B cell (primary cell): ENCODE measurements around the gene CAND2. TPM values are rescaled to one million over a fixed set of nuclear protein-coding genes. Genes with fewer than 3 reads are reported as not detected.

Experiments used
- ATAC-seq: fragments of 200-7000 bp; cut with Tn5 transposase; one replicate; pipeline ENCODE4 v1.10.0; 2021; ENCODE audit warnings: low read depth, mild to moderate bottlenecking, moderate number of reproducible peaks, moderate library complexity
- CTCF ChIA-PET: fragments of 350-600 bp; sonication (Branson Sonifier 250); formaldehyde crosslinking; loops from one replicate; lab custom pipeline; 2021; ENCODE audit warnings: antibody characterized with exemption, inconsistent platforms; lab: Charles Lee
- POLR2A ChIA-PET: fragments of 350-600 bp; sonication (Branson Sonifier 250); formaldehyde crosslinking; loops from one replicate; lab custom pipeline; 2021; ENCODE audit warnings: antibody characterized with exemption; lab: Charles Lee
- DNase-seq: peaks from one replicate; pipeline ENCODE4 v3.0.0; 2013
- H2AFZ ChIP-seq: 2 replicates; pipeline ENCODE4 v1.6.1; 2012; ENCODE audit warnings: mild to moderate bottlenecking, low read depth, low read length; ENCODE audit not compliant: insufficient read depth, poor library complexity, severe bottlenecking
- H3K27ac ChIP-seq, 2 donors: 1 replicate in 1 of 2; 2 replicates in 1 of 2; pipeline ENCODE4 v1.5.1; 2012 to 2013; ENCODE audit warnings: low read length in 2 of 2, mild to moderate bottlenecking in 2 of 2, moderate library complexity in 1 of 2
- H3K27me3 ChIP-seq, 4 experiments: fragments of 200-600 bp in 1 of 4; sonication (generic) in 1 of 4; replicated peaks in 1 of 4; 1 replicate in 2 of 4; 2 replicates in 2 of 4; pipeline versions ENCODE4 v1.6.1 to v1.7.0; 2013 to 2016; ENCODE audit warnings: low read length in 3 of 4, mild to moderate bottlenecking in 2 of 4, mixed read lengths in 1 of 4, moderate library complexity in 1 of 4; ENCODE audit not compliant: insufficient read depth in 4 of 4, control insufficient read depth in 3 of 4; ENCODE audit errors: control extremely low read depth in 1 of 4
- H3K36me3 ChIP-seq, 2 experiments: replicated peaks in 1 of 2; 1 replicate in 1 of 2; 2 replicates in 1 of 2; pipeline versions ENCODE4 v1.6.1 to v1.7.1; 2013; ENCODE audit warnings: low read length in 1 of 2; ENCODE audit not compliant: insufficient read depth in 2 of 2, control insufficient read depth in 1 of 2; ENCODE audit errors: control extremely low read depth in 1 of 2, extremely low read depth in 1 of 2
- H3K4me1 ChIP-seq, 2 donors: fragments of 200-600 bp in 1 of 2; sonication (generic) in 1 of 2; 1 replicate in 1 of 2; 2 replicates in 1 of 2; pipeline versions ENCODE4 v1.5.1 to v1.6.1; 2013 to 2017; ENCODE audit warnings: low read length in 2 of 2; ENCODE audit not compliant: control insufficient read depth in 2 of 2, insufficient read depth in 2 of 2
- H3K4me2 ChIP-seq: replicated peaks from 2 replicates; pipeline ENCODE3; 2012; ENCODE audit warnings: mild to moderate bottlenecking, low read depth, low read length; ENCODE audit not compliant: poor library complexity, severe bottlenecking
- H3K4me3 ChIP-seq, 5 experiments: fragments of 200-600 bp in 1 of 5; sonication (generic) in 1 of 5; 1 replicate in 3 of 5; 2 replicates in 2 of 5; pipeline versions ENCODE4 v1.5.1 to v1.7.0; 2011 to 2016; ENCODE audit warnings: low read length in 4 of 5, mild to moderate bottlenecking in 4 of 5, low read depth in 2 of 5, control low read depth in 1 of 5, moderate library complexity in 1 of 5; ENCODE audit not compliant: insufficient read depth in 1 of 5; ENCODE audit errors: control extremely low read depth in 1 of 5, extremely low read depth in 1 of 5
- H3K79me2 ChIP-seq: fragments of 200-600 bp; sonication (generic); one replicate; pipeline ENCODE4 v1.6.0; 2016; ENCODE audit warnings: low read length; ENCODE audit not compliant: control insufficient read depth, insufficient read depth
- H3K9ac ChIP-seq: fragments of 200-600 bp; sonication (generic); 2 replicates; pipeline ENCODE4 v1.6.1; 2017; ENCODE audit warnings: mild to moderate bottlenecking, low read length, moderate library complexity
- H3K9me3 ChIP-seq, 3 donors: one replicate each; pipeline versions ENCODE4 v1.6.1 to v1.7.1; 2013; ENCODE audit warnings: low read length in 2 of 3; ENCODE audit not compliant: control insufficient read depth in 2 of 3, insufficient read depth in 1 of 3; ENCODE audit errors: control extremely low read depth in 1 of 3
- H4K20me1 ChIP-seq: 2 replicates; pipeline ENCODE4 v1.6.0; 2012; ENCODE audit warnings: mild to moderate bottlenecking, low read length; ENCODE audit not compliant: insufficient read depth, control insufficient read depth, poor library complexity, severe bottlenecking
- H3K27ac Mint-ChIP-seq: one replicate; pipeline ENCODE4 v1.8.0; 2021; ENCODE audit warnings: mixed read lengths
- H3K27me3 Mint-ChIP-seq: one replicate; pipeline ENCODE4 v1.8.0; 2021; ENCODE audit warnings: mixed read lengths
- H3K4me1 Mint-ChIP-seq: one replicate; pipeline ENCODE4 v1.8.0; 2021; ENCODE audit warnings: mixed read lengths
- H3K4me3 Mint-ChIP-seq: one replicate; pipeline ENCODE4 v1.8.0; 2021; ENCODE audit warnings: mixed read lengths
- H3K9me3 Mint-ChIP-seq: one replicate; pipeline ENCODE4 v1.8.0; 2022; ENCODE audit warnings: mixed read lengths; ENCODE audit not compliant: insufficient read depth
- CTCF ChIP-seq: fragments of 200-600 bp; IDR thresholded peaks from one replicate; pipeline ENCODE4 v1.8.0; 2022; ENCODE audit warnings: antibody characterized with exemption, mild to moderate bottlenecking
- EZH2 ChIP-seq: IDR thresholded peaks from 2 replicates; pipeline ENCODE4 v1.6.1; 2012; ENCODE audit warnings: borderline replicate concordance, low read depth, mild to moderate bottlenecking, moderate library complexity, low read length; ENCODE audit not compliant: insufficient read depth, poor library complexity, severe bottlenecking
- WGBS: methylation state at CpG from one replicate; pipeline ENCODE4 v1.1.5; 2013; ENCODE audit warnings: missing lambda C conversion rate; ENCODE audit not compliant: insufficient coverage; 5-methylcytosine and 5-hydroxymethylcytosine counted together
- intact Hi-C: fragments of 100-400 bp; cut with micrococcal nuclease; formaldehyde crosslinking; loops from one replicate; pipeline ENCODE4 v1.10.0; 2022
- polyA minus RNA-seq: library from RNA; depleted of rRNA, polyadenylated mRNA; stranded (reverse); fragments of >200 nt; gene quantifications from 2 replicates; pipeline ENCODE4 v1.2.3, GENCODE V29; 2012
- polyA plus RNA-seq: library from polyadenylated mRNA; depleted of rRNA; stranded (reverse); fragments of >200 nt; gene quantifications from 2 replicates; pipeline ENCODE4 v1.2.3, GENCODE V29; 2012
- total RNA-seq, 2 donors: library from RNA; stranded (reverse); fragments of 120-200 nt in 1 of 2; gene quantifications; 1 replicate in 1 of 2; 2 replicates in 1 of 2; pipeline versions ENCODE4 v1.2.3 to v1.2.4, GENCODE V29; 2013 to 2022

CAND2 gene
- total RNA-seq (1.00 and 1.9 TPM in 2 replicates), polyA plus RNA-seq (0.34 and 1.4 TPM in 2 replicates), polyA minus RNA-seq (3.5 and 4.1 TPM in 2 replicates)
- 0.98 TPM for total RNA-seq (2013)

- H3K9me3 ChIP-seq, result peaks cover 0 to 3% (median 0%) of the 10 kb centered on the region in 3 donors
- H3K27ac Mint-ChIP-seq, result peak within 1 kb of the TSS; percentile 56
- peak; percentile 75 for ATAC-seq
- TF ChIP-seq CTCF (no peak), EZH2 (no peak)
- ChIA-PET POLR2A (interaction anchor here (0.7 kb wide), 1 partner anchor 445 kb away, joined by 3 read pairs; no protein-coding TSS in a partner anchor), CTCF (interaction anchor here (0.8 to 3.3 kb wide), 4 partner anchors 9 to 113 kb away, joined by 3 to 24 read pairs (median 4); partner anchors contain the start of gene RPL32)
- no peaks in the 10 kb centered on the region for H3K36me3 ChIP-seq
- intact Hi-C loops, result loop anchor here (1.0 to 5.0 kb wide), 2 partner anchors 14 to 134 kb away; partner anchors contain the start of gene RAF1
- H3K4me3 Mint-ChIP-seq, result peak within 1 kb of the TSS; percentile 89
- peak within 1 kb of the TSS; percentile 90 for H2AFZ ChIP-seq
- DNase-seq, result peak; percentile 65
- WGBS, result 9% methylated on average over 49 of the region's 61 CpGs
- H3K27me3 ChIP-seq, result peaks cover 0 to 14% (median 6%) of the 10 kb centered on the region in 4 experiments
- H3K4me2 ChIP-seq, result peak within 1 kb of the TSS; percentile 97
- H3K9ac ChIP-seq, result peak within 1 kb of the TSS; percentile 74
- H4K20me1 ChIP-seq, result no peaks in the 10 kb centered on the region
- no peaks in the 10 kb centered on the region for H3K79me2 ChIP-seq
- H3K4me1 Mint-ChIP-seq, result peaks cover 22% of the 10 kb centered on the region
- no peak within 1 kb of the TSS for H3K27ac ChIP-seq
- no peaks in the 10 kb centered on the region for H3K9me3 Mint-ChIP-seq
- H3K4me3 ChIP-seq, result peak within 1 kb of the TSS; percentile 14 to 78 (median 55)
- H3K4me1 ChIP-seq, result peaks cover 15 to 26% of the 10 kb centered on the region in 2 donors
- peaks cover 12% of the 10 kb centered on the region for H3K27me3 Mint-ChIP-seq
These were observed at the start of gene CAND2 for GRCh38 chr3:12796171-12797123. CAND2 (plus strand) TSS chr3:12796680; CDS start chr3:12796721, 41 bp downstream.
